Tongue (tissue), 2 donors: ENCODE results near the gene LAMB2. TPM values are rescaled to one million over a fixed set of nuclear protein-coding genes. Genes with fewer than 3 reads are reported as not detected.

Experiments used
- DNase-seq: peaks from one replicate; pipeline ENCODE4 v3.0.0-alpha.2; 2015
- total RNA-seq: library from RNA; depleted of rRNA; stranded (reverse); fragments of >200 nt; gene quantifications from one replicate; pipeline ENCODE4 v1.2.3, GENCODE V29; 2014

Gene LAMB2
- total RNA-seq, 1 donor from 2014 or later = 581 TPM

DNA sequence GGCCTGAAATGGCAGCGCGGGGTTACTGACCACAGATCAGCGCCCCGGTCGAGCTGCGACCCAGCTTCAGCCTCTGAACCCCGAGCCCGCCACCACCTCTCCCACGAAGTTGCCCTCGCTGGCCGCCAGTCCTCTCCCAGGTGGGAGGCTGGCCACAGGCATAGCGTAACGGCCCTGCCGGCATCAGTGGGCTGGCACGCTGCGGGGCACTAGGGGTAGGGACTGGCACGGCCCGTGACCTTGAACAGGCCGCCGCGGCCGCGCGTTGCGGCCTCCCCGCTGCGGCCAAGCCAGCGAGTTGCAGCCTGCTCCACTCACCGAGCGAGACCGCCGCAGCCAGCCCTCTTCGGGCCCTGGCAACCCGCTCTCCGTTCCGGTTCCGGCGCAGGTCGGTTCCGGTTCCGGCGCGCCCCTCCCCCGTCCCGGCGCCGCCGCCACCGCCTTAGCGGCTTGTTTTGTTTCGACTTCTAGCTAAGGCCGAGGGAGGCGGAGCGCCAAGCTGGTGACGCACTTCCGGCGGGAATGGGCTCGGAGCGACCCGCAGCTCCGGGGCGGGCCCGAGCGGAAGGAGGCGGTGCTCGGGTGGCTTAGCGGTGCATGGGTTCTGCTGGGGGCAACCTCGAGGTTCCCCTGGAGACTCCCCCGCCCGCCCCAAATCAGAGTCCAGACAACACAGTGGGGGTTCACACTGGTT lies 12.3 kb downstream of the LAMB2 start, which contains the start of gene USP19:
Gene USP19 (minus strand): TSS at position 386 of the 694 bp plus-strand sequence. CDS start 1,678 bp downstream, outside the sequence.
- DNase-seq = peak; percentile 97

DNA sequence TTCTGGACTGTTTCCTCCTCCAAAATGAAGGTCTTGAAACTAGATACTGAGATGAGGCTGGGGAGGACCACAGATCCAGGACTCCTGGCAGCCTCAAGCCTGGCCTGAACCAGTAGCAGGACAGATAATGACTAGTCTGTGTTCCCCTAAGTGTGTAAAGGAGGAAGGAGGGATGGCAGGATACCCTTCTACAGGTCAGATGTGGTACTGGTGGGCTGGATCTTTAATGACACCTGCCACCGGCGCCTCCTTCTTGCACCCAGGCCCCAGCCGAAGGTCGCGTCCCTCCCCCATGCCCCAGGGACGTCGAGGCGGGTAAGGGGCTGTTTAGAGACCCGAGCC lies 12.8 kb downstream of the LAMB2 start:
- no peak for DNase-seq

DNA sequence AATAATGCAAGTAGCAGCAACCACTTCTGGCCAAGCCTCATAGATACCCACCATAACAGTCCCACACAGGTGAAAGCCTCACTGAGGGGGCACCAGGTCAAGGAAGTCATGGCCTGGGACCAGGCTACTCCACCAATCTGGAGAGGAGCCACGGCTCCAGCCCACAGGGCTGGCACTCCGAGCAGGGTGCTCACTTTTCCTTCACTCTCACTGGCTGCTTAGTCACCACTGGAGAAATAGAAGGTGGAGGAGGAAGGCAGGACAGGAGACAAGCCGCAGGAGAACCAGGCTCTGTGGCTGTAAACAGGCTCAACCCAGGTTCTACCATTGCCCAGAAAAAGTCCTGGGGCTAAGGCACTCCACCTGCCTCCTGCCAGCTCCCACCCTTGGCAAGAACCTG lies 13.4 kb downstream of the LAMB2 start:
- DNase-seq = no peak

- DNase-seq = no peak
Measured at GRCh38 chr3:49119036-49119435, 13.8 kb downstream of the LAMB2 start.

- no peak for DNase-seq
Measured at GRCh38 chr3:49112262-49112661, 20.6 kb downstream of the LAMB2 start.

GRCh38 chr3:49111347-49111746 lies 21.5 kb downstream of the LAMB2 start:
- DNase-seq = no peak

GRCh38 chr3:49110780-49111179 lies 22.1 kb downstream of the LAMB2 start:
- no peak for DNase-seq

DNA sequence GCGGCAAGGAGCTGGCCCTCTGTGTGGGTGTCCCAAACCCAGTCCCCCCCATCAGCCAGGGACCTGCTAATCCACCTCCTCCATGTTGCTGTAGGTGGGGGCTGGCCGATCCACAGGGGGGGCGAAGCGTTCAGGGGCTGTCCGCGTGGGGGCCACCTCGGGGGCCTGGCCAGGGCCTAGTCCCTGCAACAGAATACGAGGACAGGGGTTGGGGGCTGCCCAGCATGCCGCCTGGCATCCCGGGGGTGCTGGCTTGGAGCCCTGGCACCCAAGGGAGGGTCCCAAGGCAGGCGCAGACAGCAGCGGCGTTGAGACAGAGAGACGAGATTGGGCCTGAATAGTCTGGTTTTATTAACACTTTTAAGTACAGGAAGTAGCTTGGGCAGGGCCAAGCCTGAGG lies 24.5 kb downstream of the LAMB2 start:
- no peak for DNase-seq

DNA sequence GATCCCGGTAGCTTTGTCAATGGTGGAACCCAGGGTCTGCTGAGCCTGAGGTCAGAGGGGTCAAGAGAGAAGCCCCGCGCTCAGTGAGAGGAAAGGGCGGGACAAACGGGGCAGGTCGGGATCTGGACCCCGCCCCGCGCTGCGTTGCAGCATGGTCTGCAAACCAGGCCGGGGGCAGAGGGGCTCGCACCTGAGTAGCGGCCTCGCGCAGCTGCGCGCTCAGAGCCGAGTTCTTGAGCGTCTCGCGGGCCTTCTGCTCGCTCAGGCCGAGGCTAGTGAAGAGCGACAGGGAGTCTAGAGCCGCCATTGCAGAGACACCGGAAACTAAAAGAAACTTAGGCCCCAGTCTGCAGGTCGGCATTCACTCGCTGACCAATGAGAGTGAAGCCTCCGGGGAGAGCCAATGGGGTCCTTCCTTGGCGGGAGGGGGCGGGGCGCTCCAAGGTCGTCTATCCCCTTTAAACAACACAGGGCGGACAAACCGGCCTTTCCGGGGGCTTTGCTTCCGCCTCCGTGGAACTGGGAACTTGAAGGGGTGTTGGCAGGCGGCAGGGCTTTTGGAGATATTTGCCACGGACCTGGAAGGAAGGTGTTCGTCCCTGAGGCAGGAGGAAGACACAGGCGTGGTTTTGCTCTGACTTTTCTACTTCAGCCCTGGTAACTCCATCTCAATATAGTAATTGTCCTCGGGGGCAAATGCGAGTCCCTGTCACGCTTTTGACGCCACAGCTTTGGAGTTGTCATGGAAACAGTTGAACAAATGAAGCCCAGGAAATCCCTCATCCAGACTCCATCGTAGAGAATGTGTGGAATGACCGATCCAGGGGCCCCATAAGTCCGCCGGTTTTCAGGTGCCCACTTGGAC lies 28.2 kb downstream of the LAMB2 start, which contains the start of gene QARS1:
Gene QARS1 (minus strand): TSS at position 331 of the 865 bp plus-strand sequence. CDS start 24 bp downstream, at position 307.
- peak; percentile 98 for DNase-seq

- DNase-seq = no peak
Measured at GRCh38 chr3:49104052-49104426, 28.8 kb downstream of the LAMB2 start.

- no peak for DNase-seq
Measured at GRCh38 chr3:49100046-49100615, 32.7 kb downstream of the LAMB2 start.

- no peak for DNase-seq
Measured at GRCh38 chr3:49098910-49099630, 33.8 kb downstream of the LAMB2 start.

- DNase-seq = no peak
Measured at GRCh38 chr3:49098429-49098828, 34.4 kb downstream of the LAMB2 start.

GRCh38 chr3:49093853-49094767 lies 38.7 kb downstream of the LAMB2 start, which contains the start of gene QRICH1:
Gene QRICH1 (minus strand): TSS chr3:49094071. CDS start chr3:49077017, 17,054 bp downstream.
- DNase-seq = peak; percentile 100

- DNase-seq = peak; percentile 90
Measured at GRCh38 chr3:49092938-49093852, 39.7 kb downstream of the LAMB2 start.

DNA sequence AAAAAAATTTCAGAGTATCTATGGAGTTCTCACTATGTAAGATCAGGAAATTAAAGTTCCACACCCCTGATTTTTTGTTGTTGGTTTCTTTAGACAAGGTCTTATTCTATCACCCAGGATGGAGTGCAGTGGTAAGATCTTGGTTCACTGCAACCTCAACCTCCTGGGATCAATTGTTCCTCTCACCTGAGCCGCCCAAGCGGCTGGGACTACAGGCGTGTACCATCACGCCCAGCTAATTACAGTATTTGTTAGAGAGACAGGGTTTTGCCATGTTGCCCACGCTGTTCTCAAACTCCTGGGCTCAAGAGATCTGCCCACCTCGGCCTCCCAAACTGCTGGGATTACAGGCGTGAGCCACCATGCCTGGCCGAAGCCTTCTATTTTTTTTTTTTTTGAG lies 51.4 kb downstream of the LAMB2 start:
- DNase-seq = no peak

DNA sequence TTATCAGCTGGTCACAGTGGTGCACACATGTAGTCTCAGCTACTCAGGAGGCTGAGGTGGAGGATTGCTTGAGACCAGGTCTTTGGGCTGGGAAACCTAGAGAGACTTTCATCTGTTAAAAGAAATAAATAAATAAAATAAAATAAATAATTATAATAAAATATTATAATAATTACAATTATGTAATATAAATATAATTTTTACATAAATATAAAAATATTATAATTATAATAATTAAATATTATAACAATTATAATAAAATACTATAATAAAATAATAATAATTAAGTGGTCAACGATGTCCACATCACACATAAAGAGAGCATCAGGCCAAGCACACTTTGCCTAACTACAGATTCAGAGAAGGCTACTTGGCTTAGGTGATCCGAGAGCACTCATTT lies 53.6 kb downstream of the LAMB2 start:
- no peak for DNase-seq

GRCh38 chr3:49076646-49077045 lies 56.2 kb downstream of the LAMB2 start:
- DNase-seq = no peak

- DNase-seq = no peak
Measured at GRCh38 chr3:49076116-49076515, 56.7 kb downstream of the LAMB2 start.
